GM21619 (cell line): Measurements from ENCODE around the gene TPP1.

Experiments used
- ATAC-seq: cut with Tn5 transposase; IDR thresholded peaks from one replicate; pipeline ENCODE4 v1.9.1; 2021; ENCODE audit not compliant: unreplicated experiment

The TPP1 gene

DNA sequence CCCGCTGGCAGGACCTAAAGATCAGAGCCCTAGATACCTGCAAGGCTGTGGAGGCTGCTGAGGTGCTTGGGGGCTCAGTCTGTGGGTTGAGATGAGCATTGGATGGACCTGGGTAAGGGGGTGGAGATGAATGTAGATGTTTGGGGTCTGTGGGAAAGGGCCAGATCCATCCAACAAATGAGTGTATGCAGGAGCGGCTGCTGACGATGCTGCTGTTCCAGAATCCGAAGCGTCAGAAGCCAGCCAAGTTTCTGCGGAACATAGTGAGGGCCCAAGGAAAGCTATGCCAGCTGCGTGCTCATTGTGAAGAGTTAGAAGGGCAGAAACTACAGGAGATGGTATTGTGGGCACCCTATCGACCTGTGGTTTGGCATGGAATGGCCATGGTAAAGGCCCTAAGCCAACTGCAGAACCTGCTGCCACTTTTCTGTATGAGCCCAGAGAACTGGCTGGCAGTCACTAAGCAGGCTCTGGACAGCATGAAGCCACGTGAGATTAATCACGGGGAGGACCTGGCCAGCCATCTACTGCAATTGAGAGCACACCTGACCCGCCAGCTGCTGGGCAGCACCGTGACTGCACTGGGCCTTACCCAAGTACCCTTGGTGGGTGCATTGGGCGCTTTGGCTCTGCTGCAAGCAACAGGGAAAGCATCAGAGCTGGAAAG lies 52.4 kb downstream of the TPP1 start:
- no peak for ATAC-seq

DNA sequence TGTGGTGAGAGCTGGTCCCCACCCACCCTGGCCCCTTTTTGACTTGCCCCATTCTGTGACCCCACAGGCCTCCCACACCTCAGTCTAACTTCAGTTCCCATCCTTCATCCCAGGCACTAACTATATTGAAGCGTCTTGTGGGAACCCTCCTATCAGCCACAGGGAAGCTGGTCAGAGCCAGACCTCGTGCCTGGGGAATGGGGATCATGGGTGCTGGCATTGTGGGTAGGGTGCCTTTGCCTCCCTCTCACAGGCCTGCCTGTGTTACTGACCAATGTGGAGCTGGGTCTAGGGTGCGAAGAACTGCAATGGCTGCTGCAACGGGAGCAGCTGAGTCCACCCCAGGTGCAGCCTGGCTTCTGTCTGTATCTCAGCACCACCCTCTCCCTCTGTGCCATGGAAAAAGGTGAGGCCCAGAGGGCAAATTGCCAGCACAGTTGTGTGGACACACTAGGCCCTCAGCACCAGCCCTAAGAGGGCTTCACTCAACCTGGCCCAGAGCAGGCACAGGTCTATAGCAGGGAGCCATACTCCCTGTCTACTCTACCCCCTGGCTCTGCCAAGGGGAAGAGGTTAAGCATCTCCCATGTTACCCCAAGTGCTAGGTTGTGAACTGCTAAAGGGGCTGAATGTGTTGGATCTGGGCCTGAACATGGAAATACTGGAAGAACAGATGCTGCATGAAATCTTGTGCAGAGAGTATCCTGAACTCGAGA lies 53.1 kb downstream of the TPP1 start:
- ATAC-seq: no peak

DNA sequence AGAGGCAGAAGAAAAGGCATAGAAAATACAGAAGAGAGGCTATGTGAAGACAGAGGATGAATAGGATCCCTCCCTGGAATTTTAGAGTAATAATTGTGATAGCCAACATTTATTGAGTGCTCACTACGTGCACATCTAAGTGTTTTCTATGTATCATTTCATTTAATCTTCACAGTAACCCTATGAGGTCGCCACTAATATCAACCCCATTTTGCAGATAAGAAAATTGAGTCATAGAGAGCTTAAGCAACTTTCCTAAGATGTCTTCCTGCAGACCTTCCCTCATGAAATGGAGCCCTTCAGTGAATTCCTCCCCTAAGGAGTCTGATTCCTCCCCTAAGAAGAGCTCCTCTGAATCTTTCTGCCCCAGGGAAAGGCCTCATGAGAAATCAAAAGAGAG lies 53.9 kb downstream of the TPP1 start:
- no peak for ATAC-seq

DNA sequence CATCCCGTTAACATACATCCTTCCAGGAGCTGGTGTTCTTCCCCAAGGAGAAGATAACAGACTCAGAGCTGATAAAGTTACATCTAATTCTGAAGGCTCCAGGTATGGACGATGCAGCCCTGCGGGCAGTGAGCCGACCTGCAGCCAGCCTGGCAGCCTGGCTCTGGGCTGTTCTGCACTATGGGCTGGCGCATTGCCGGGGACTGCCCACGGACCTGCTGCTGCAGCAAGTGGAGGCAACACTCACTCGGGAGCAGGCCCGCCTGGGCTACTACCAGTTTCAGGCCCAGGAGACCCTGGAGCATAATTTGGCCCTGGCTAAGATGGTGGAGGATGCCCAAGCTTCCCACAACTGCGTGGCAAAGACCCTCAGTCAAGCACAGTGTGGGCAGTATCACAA lies 55.6 kb downstream of the TPP1 start:
- no peak for ATAC-seq

DNA sequence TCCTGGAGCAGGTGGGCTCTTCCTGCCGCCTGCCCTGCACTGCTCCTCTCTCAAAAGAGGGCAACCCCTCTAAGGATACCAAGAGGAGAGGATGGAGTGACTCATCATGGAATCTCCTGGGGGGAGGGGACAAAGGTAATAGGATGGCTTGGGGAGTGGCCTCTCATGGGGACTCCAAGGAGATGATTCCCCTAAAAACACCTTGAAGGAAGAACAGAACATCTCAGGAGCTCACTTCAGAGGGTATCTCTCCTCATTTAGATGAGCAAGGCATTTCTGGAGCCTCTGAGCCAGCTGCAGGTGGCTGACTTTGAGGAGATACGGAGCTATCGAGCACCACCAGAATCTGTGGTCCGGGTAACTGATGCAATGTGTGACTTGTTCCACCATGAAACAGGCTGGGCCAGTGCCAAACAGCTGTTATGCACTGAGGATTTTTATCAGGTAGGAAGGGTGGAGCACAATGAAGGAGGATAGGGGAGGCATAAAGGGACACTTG lies 56.1 kb downstream of the TPP1 start:
- no peak for ATAC-seq
